GM19397 (cell line): ENCODE measurements around the gene FTCDNL1.

Source experiments
- ATAC-seq: cut with Tn5 transposase; IDR thresholded peaks from one replicate; pipeline ENCODE4 v1.9.1; 2021; ENCODE audit warnings: mild to moderate bottlenecking, moderate library complexity; ENCODE audit not compliant: unreplicated experiment

The FTCDNL1 gene

GRCh38 chr2:199792381-199792780 lies 58.6 kb downstream of the FTCDNL1 start:
- no peak for ATAC-seq

DNA sequence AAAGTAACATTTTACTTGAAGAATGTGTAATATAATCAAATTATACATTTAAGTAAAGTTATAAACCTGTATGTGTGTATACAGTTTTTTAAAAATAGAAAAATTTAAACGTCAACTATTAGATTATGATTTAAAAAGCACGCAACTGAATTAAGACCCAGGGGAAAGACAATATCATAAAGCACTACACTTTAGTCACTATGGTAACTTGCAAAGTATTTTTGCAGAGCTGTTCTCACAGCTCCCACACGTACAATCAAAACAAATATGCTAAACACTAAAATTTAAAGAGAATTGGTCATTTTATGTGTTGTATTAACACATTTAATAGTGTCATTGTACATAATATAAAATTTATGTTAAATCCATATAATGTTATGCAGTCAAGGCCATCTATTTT lies 59.7 kb downstream of the FTCDNL1 start:
- no peak for ATAC-seq

DNA sequence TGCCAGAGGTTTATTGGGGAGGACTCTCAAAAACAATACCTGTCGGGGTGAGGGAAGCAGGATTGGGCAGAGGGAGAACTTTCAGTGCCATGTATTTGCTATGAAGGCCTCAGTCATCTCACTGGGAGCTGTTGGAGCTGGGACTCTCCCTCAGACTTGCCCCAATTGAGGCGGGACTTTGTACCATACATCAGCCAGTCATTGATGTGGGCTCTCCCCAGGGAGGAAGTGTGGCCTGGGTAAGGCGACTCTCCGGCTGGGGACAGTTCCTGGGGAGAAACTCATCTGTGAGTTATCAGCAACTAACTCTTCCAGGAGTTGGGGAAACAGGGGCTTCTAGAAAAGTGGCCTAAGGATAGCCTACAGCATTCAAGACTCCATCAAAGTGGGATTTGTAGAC lies 66.5 kb downstream of the FTCDNL1 start:
- no peak for ATAC-seq

DNA sequence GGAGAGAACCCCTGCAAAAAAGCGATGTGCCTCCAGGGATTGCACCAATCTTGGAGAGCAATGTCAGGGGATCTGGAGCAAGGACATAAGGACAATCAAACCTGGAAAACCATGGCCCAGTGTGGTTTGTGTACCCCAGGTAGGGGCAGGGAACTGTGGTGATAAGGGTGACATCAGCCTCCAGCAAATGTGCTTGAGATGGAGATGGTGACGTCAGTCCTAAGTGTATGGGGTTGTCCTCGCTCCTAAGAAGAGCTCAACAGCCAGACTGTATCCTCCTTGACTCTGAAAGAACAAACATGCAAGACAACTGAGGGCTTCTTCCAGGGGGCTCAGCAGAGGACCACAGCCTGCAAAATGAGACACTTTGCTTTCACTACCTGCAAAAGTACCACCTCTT lies 71.4 kb downstream of the FTCDNL1 start:
- no peak for ATAC-seq

DNA sequence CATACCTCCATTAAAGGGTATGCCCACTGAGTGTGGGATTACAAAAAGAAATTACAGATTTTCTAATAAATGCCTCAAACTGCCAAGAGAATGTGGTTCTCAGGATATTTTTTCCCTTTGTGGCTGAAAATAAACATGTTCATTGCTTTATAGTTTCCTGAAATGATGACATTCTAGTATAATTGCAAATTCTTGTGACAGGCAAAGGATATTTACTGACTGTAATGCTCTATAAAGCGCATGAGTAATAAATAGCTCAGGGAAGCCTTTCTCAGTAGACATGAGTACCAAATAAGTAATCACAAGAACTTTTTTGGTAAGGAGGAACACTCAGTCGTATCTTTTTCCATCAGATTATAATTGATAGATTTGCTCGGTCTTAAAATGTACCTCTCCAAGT lies 72.3 kb downstream of the FTCDNL1 start:
- ATAC-seq: no peak

GRCh38 chr2:199777916-199778315 lies 73.1 kb downstream of the FTCDNL1 start:
- no peak for ATAC-seq

- no peak for ATAC-seq
Observed at GRCh38 chr2:199777315-199777714, 73.7 kb downstream of the FTCDNL1 start.

GRCh38 chr2:199775267-199775666 lies 75.7 kb downstream of the FTCDNL1 start:
- no peak for ATAC-seq

DNA sequence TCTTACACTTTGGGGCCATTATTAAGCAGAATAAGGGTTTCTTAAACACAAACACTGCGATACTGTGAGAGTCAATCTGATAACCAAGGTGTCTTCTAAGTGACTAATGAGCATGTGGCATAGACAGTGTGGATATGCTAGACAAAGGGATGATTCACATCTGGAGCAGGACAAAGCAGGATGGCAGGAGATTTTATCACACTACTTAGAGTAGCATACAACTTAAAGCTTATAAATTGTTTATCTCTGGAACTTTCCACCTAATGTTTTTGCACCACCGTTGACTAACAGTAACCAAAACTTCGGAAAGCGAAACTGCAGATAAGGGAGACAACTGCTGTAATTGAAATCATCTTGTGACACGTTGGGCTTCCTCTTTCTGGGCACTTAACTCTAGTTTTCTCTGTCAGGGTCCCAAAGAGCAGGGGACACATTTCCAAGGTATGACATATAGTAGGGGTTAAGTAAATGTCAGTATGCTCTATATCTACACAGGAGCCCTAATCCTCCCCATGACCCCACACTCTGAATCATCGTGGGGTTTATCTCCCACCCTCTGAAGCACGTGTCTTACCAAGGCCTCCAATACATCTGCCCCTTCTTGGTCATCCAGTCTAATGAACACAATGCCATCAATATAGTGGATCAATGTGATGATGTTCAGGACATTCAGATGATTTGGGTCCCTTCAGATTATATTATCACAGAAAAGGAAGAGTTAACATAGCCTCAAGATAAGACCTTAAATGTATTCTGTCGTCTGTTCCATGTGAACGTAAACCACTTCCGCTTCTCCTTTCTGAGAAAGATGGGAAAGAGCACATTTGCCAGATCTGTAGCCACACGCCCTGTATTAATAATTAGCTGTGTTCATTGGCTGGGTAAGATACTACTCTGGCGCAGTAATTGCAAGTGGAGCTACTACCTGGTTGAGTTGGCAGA lies 78.7 kb downstream of the FTCDNL1 start:
- ATAC-seq: no peak

GRCh38 chr2:199770716-199771115 lies 80.3 kb downstream of the FTCDNL1 start:
- no peak for ATAC-seq

DNA sequence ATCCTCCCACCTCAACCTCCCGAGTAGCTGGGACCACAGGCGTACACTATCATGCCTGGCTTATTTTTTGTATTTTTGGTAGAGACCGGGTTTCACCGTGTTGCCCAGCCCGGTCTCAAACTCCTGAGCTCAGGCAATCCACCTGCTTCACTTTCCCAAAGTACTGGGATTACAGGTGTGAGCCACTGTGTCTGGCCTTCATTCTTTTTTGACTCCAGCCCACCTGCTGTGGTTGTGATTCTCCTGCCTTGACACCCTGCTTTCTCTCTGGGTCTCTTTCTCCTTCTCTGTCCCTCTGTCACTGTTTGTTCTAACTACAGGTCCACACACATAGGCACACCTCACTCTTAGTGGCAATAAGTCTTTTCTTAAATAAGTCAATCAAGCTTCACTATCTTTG lies 85.3 kb downstream of the FTCDNL1 start:
- ATAC-seq: no peak

DNA sequence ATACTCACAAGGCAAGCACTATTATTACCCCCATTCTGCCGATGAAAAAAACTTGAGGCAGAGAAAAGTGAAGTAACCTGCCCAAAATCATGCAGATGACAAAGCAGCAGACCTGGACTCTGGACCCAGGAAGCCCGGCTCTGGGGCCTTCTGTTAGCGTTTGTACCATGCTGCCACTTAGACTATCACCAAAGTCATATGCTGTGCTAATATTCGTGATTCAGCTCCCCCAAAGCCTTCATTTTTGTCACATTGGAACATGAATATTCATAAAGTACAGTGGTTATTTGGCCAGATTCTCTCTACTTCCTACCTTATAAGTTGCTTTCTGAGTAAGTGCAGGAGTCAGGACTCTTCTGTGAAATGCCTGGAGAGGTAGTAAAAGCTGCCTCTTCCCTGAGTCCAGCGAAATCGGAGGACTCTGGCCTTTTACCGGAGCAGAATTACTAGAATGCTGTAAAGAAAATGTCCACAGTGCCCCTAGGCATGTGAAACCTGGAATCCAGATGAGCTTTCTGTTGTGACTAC lies 86.7 kb downstream of the FTCDNL1 start:
- ATAC-seq: no peak

- no peak for ATAC-seq
Observed at GRCh38 chr2:199762963-199763362, 88.0 kb downstream of the FTCDNL1 start.

GRCh38 chr2:199760574-199760973 lies 90.4 kb downstream of the FTCDNL1 start:
- ATAC-seq: no peak

- no peak for ATAC-seq
Observed at GRCh38 chr2:199757233-199757870, 93.6 kb downstream of the FTCDNL1 start.

DNA sequence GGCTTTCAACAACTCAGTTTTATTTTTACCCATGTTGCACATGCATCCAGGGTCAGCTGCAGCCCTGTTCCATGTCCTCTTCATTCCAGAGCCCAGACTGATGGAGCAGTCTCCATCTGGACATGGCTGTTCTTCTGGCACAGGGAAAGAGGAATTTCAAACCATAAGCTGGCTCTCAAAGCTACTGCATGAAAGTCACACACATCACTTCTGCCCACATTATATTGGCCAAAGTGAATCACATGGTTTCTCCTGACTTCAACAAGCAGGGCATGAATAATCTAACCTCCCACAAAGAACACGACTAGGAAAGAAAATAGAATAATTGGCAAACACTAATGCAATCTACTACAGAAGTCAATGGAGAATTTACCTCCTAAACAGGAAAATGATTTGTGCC lies 94.2 kb downstream of the FTCDNL1 start:
- ATAC-seq: no peak

GRCh38 chr2:199756211-199756610 lies 94.8 kb downstream of the FTCDNL1 start:
- ATAC-seq: no peak

- ATAC-seq: no peak
Observed at GRCh38 chr2:199754766-199755165, 96.2 kb downstream of the FTCDNL1 start.

- no peak for ATAC-seq
Observed at GRCh38 chr2:199751492-199752120, 99.4 kb downstream of the FTCDNL1 start.

GRCh38 chr2:199749571-199749970 lies 101.4 kb downstream of the FTCDNL1 start:
- ATAC-seq: no peak

GRCh38 chr2:199744724-199745123 lies 106.3 kb downstream of the FTCDNL1 start:
- no peak for ATAC-seq

- no peak for ATAC-seq
Observed at GRCh38 chr2:199744260-199744659, 106.7 kb downstream of the FTCDNL1 start.
